RWPE2 (cell line): ENCODE results near the gene TEPSIN.
A peak's percentile ranks its signal among the peaks of the same experiment; 100 is the strongest.

ENCODE experiments used
- ATAC-seq: fragments of 200-7000 bp; cut with Tn5 transposase; 3 replicates; pipeline ENCODE4 v1.9.1; 2021; ENCODE audit warnings: low read depth
- DNase-seq: peaks from one replicate; pipeline ENCODE4 v3.0.0-alpha.2; 2020; ENCODE audit warnings: low spot score
- H3K27ac ChIP-seq: fragments of 450-650 bp; 2 replicates; pipeline ENCODE4 v1.5.1; 2017; ENCODE audit warnings: mild to moderate bottlenecking; ENCODE audit not compliant: poor library complexity, severe bottlenecking
- H3K27me3 ChIP-seq: fragments of 250-450 bp; sonication (Bioruptor Pico); 2 replicates; pipeline ENCODE4 v1.5.1; 2021; ENCODE audit warnings: mild to moderate bottlenecking, moderate library complexity; ENCODE audit not compliant: insufficient read depth, poor library complexity, severe bottlenecking
- H3K36me3 ChIP-seq: fragments of 250-450 bp; sonication (Bioruptor Pico); 2 replicates; pipeline ENCODE4 v1.5.1; 2020; ENCODE audit warnings: low read depth, mild to moderate bottlenecking, moderate library complexity
- H3K4me1 ChIP-seq: fragments of 250-450 bp; sonication (Bioruptor Pico); 2 replicates; pipeline ENCODE4 v1.5.1; 2021; ENCODE audit warnings: mild to moderate bottlenecking, moderate library complexity; ENCODE audit not compliant: insufficient read depth, poor library complexity, severe bottlenecking
- H3K4me3 ChIP-seq: fragments of 250-450 bp; sonication (Bioruptor Pico); 2 replicates; pipeline ENCODE4 v1.5.1; 2021; ENCODE audit warnings: mild to moderate bottlenecking, moderate library complexity; ENCODE audit not compliant: severe bottlenecking
- H3K9me3 ChIP-seq: fragments of 250-450 bp; sonication (Bioruptor Pico); 2 replicates; pipeline ENCODE4 v1.5.1; 2021; ENCODE audit warnings: mild to moderate bottlenecking, moderate library complexity; ENCODE audit not compliant: severe bottlenecking
- CTCF ChIP-seq: fragments of 450-650 bp; IDR thresholded peaks from one replicate; pipeline ENCODE4 v1.5.1; 2017; ENCODE audit warnings: mild to moderate bottlenecking, moderate library complexity; ENCODE audit not compliant: poor library complexity, severe bottlenecking

Gene TEPSIN

DNA sequence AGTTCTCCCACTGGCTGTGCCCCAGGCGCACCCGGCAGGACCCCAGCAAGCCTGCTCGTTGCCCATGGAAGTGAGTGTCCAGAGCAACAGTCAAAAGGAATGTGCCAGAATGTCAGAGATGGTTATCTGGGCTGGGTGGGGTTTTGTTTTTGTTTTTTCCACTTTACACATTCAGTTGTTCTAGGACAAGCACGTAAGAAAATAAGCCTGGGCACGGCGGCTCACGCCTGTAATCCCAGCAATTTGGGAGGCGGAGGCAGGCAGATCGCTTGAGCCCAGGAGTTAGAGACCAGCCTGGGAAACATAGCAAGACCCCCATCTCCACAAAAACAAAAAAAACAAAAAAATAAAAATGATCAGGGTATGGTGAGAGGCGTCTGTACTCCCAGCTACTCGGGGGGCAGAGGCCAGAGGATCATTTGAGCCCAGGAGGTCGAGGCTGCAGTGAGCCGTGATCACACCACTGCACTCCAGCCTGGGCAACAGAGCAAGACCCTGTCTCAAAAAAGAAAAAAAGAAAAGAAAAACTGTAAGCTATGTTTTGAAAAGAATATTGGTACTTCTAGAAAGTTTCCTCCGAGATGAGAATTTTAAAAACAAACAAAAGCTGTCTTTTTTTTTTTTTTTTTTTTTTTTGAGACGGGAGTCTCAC lies 8.6 kb upstream of the TEPSIN start:
- H3K4me1 ChIP-seq, result no peaks in the 10 kb centered on the region
- H3K9me3 ChIP-seq, result no peaks in the 10 kb centered on the region
- H3K27ac ChIP-seq, result no peak overlapping the region
- DNase-seq, result no peak
- no peaks in the 10 kb centered on the region for H3K27me3 ChIP-seq
- H3K36me3 ChIP-seq, result peaks cover 17% of the 10 kb centered on the region
- no peak for ATAC-seq
- H3K4me3 ChIP-seq, result no peak overlapping the region
- no peak for TF ChIP-seq CTCF

DNA sequence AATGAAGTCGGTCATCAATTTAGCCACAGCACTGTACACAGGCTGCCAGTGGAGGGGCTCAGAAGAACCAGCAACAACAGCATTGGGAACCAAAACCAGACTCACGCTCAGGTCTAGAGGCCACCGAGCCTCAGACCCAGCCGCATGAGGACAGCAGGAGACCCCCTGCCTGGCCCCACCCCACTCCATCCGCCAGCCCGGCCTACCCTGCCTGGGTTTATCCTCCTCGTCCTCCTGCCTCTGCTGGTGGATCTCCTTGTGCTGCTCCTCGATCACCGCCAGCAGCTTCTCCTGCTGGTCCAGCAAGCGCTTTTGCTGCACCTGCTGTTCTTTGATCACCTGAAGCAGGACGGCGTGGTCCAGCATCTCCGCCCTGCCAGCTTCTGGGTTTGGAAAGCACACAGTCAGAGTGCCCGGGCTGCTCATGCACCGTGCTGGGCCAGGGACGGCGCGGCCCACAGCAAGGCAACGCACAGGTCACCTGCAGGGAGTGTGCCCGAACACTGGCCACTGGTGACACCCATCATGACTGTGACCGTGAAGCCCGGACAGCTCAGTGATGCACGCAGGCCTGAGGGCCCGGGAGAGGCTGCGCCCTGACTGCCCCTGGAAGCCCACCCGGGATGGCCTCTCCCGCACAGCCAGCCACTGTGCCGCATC lies 8.0 kb upstream of the TEPSIN start:
- no peaks in the 10 kb centered on the region for H3K9me3 ChIP-seq
- TF ChIP-seq CTCF, result no peak
- no peaks in the 10 kb centered on the region for H3K27me3 ChIP-seq
- H3K36me3 ChIP-seq, result peaks cover 17% of the 10 kb centered on the region
- DNase-seq (no peak), ATAC-seq (0 out of 3 replicates have a peak, but pooled peaks have one; percentile 1)
- no peaks in the 10 kb centered on the region for H3K4me1 ChIP-seq
- no peak overlapping the region for H3K27ac ChIP-seq
- no peak overlapping the region for H3K4me3 ChIP-seq

- H3K27me3 ChIP-seq, result no peaks in the 10 kb centered on the region
- H3K36me3 ChIP-seq, result peaks cover 17% of the 10 kb centered on the region
- no peak for TF ChIP-seq CTCF
- no peak overlapping the region for H3K4me3 ChIP-seq
- H3K9me3 ChIP-seq, result no peaks in the 10 kb centered on the region
- H3K27ac ChIP-seq, result no peak overlapping the region
- DNase-seq (no peak), ATAC-seq (no peak)
- no peaks in the 10 kb centered on the region for H3K4me1 ChIP-seq
These were observed 7.5 kb upstream of the TEPSIN start for GRCh38 chr17:81246343-81246670.

DNA sequence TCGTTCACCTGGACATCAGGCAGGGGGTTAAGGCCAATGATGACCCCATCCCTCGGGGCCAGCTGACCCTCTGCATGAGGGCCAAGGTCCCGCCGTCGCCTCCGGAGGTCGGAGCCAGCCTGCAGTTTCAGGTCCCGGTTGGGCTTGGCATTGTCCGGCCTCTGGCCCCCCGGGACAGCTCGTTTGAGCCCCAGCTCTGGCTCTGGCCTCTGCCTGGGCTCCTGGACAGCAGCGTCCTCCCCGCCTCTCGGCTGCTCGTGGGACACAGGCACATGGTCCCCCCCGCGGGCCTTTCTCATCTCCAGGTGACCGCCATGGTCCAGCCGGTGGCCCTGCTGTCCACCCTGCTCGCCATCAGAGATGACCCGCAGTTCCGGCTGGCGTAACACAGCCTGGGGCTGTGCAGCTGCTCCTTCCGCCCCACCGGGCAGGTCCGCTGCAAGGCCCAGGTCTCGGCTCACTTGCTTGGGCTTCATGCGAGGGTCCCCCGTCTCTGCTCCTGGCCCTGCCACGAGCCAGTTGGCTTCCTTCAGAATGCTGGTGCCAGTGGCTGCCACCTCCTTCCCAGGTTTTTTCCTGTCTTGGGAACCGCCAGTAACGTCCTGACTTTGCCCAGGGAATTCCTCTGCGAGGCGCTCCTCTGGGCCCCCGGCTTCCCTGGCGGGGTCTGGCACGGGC lies 6.9 kb upstream of the TEPSIN start:
- Histone ChIP-seq H3K9me3 (no peaks in the 10 kb centered on the region), H3K27ac (no peak overlapping the region), H3K4me1 (no peaks in the 10 kb centered on the region), H3K27me3 (no peaks in the 10 kb centered on the region), H3K36me3 (peaks cover 18% of the 10 kb centered on the region), H3K4me3 (no peak overlapping the region)
- ATAC-seq (no peak; the same call in 2 of the 3 replicates), DNase-seq (no peak)
- no peak for TF ChIP-seq CTCF
